HG02870 (cell line): ENCODE measurements around the gene CD300LG.
"Not testable (repeated sequence)": the region's sequence is repeated elsewhere in the genome, so short reads cannot be mapped to it uniquely, and the experiment has no call there.

Experiments used
- ATAC-seq: cut with Tn5 transposase; IDR thresholded peaks from one replicate; pipeline ENCODE4 v1.9.1; 2021; ENCODE audit warnings: mild to moderate bottlenecking, moderate library complexity; ENCODE audit not compliant: unreplicated experiment

CD300LG gene

GRCh38 chr17:43823350-43824084 is 23.5 kb upstream of the CD300LG start:
- ATAC-seq = no peak

DNA sequence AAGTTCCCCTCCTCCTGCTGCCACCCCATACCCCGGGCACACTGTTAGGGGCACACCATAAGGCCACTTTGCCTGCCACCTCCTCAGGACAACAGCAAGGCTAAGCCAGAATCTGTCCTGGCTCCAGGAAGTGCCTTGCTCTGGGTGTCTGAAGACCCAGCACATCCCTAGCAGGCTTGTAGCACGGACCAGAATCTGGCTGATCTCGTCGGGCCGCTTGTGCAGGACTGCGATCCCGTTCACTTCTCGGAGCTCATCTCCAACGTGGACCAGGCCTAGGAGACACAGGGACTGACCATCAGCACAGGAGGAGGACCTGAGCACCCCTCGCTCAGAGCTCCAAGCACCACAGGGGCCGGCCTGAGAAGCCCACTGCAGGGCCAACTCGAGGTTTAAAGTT is 21.4 kb upstream of the CD300LG start:
- ATAC-seq = no peak

- no peak for ATAC-seq
Measured at GRCh38 chr17:43826206-43826605, 20.8 kb upstream of the CD300LG start.

GRCh38 chr17:43827596-43827995 is 19.4 kb upstream of the CD300LG start:
- no peak for ATAC-seq

GRCh38 chr17:43829738-43830137 is 17.2 kb upstream of the CD300LG start:
- ATAC-seq = no peak

DNA sequence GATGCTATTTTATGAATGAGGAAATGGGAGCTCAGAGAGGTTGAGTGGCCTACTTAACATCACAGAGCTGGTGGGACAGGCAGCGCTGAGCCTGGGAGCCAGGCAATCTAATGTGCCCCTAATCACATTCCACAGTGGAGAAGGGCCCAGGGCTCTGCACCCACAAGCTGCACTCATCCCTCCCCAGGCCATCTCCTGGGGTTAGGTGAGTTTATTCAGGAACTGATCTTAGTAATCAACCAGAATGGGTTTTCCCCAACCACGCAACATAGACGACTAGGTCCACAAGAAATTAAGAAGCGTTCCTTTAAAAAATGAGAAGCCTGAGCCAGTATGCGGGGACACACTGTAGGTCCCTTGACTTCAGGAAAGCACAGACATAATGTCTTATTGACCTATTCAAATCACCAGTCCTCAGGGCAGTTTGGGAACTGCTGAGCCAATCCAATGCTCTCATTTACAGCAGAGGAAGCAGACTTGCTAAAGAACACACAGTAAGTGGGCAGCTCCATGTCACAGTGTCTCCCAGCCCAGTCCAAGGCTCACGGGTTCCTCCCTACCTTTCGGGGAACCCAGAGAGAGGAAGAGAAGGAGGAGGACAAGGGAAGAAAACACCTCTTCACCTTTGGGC is 16.4 kb upstream of the CD300LG start:
- ATAC-seq = no peak

- ATAC-seq = no peak
Measured at GRCh38 chr17:43831633-43832032, 15.3 kb upstream of the CD300LG start.

DNA sequence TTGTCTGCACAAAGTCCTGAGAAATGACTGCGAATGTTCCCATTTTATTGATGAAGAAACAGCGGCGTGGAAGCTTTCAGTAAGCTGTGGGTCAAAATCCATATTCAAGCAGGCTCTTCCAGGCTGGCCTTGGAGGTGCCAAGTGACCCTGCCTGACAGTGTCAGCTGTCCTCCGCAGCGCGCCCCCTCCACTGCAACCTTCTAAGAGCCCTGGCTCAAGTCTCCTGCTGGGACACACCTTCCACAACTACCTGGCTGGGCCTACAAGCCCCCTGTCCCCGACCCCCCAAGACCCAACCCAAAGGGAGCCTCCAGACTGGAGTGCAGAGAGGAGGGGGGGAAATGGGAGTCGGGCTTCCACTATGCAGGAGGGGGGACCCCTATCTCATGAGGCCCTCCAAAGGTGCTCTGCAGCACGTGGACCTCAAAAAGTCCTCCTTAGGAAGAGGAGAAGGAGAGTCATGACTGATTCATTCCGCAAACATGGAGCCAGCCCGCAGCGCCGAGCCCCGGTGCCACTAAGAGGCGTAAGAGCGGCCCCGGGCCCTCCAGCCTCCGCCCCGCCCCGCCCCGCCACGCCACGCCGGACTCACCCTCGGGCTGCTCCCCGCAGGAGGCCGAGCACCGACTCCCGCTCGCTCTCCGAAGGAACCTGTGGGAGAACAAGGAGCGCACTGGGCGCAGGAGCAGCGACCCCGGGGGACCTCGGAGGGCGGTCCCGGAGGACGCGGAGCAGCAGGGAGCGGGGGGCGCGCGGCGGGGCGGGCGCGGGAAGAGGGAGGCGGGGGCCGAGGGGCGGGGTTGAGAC is 14.6 kb upstream of the CD300LG start:
- ATAC-seq = no peak

GRCh38 chr17:43832976-43833829 is 13.8 kb upstream of the CD300LG start, which contains the start of gene MPP3:
Gene MPP3 (minus strand): TSS chr17:43833146. CDS start chr17:43831906, 1,240 bp downstream.
- no peak for ATAC-seq

DNA sequence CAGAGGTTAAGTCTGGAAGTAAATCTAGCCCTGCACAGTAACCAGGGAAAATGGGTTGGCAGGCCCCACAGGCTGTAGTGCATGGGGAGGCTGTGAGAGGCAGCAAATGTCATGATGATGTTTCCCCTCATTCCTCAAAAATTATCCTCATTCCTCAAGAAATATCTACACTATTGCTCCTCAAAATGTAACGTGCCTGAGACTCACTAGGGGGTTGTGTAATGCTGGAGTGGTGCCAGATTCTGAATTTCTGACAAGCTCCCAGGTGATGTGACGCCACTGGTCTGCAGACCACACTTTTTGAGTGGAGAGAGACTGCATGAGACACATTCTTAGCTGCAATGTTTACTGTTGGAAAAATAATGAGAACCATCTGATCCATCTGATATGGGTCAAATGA is 12.9 kb upstream of the CD300LG start:
- ATAC-seq = no peak

- ATAC-seq = no peak
Measured at GRCh38 chr17:43839670-43840108, 7.3 kb upstream of the CD300LG start.

- ATAC-seq = no peak
Measured at GRCh38 chr17:43840814-43841213, 6.2 kb upstream of the CD300LG start.

DNA sequence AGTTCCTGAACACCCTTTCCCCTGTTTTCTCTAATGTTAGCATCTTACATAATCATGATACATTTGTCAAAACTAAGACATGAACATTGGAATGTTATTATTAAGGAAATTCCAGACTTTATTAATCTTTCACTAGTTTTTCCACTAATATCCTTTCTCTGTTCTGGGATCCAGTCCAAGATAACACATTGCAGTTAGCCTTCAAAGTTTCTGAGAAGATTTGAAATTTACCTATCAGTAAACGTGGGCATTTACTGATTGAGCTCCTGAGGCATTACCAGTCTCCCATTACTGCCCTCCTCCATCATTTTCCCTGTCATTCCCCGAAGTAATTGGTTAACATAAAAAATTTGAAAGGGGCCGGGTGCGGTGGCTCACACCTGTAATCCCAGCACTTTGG is 5.7 kb upstream of the CD300LG start:
- no peak for ATAC-seq

DNA sequence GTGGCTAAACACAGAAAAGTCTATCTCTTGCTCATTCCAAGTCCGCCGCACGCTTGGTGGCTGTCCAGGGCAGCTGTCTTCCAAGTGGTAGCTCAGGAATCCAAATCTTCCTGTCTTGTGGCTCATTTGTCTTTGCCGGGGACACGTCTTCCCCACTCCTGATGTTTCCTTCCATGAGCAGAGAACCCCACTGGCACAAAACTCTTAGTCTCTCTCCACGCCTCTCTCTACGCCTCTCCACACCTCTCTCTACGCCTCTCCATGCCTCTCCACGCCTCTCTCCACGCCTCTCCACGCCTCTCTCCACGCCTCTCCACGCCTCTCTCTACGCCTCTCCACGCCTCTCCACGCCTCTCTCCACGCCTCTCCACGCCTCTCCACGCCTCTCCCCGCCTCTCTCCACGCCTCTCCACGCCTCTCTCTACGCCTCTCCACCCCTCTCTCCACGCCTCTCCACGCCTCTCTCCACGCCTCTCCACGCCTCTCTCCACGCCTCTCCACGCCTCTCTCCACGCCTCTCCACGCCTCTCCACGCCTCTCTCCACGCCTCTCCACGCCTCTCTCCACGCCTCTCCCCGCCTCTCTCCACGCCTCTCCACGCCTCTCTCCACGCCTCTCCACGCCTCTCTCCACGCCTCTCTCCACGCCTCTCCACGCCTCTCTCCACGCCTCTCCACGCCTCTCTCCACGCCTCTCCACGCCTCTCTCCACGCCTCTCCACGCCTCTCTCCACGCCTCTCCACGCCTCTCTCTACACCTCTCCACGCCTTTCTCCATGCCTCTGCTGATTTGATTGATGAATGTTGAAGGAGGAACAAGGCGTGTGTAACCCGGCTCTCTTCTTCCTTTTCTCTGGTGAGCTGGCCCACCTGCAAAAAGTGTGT is 4.6 kb upstream of the CD300LG start:
- not testable (repeated sequence) for ATAC-seq

DNA sequence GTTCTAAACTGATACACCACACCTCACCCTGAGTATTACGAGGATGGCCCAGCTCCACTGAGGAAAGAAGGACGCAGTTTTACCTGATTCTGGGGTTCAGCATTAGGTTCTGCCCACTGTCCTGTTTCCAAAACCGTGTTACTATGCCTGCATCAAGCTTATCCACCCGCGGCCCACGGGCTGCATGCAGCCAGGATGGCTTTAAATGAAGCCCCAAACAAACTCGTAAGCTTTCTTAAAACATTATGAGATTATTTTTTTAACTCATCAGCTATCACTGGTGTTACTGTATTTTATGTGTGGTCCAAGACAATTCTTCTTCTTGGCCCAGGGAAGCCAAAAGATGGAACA is 4.0 kb upstream of the CD300LG start:
- ATAC-seq = no peak

GRCh38 chr17:43844241-43844640 is 2.7 kb upstream of the CD300LG start:
- no peak for ATAC-seq

DNA sequence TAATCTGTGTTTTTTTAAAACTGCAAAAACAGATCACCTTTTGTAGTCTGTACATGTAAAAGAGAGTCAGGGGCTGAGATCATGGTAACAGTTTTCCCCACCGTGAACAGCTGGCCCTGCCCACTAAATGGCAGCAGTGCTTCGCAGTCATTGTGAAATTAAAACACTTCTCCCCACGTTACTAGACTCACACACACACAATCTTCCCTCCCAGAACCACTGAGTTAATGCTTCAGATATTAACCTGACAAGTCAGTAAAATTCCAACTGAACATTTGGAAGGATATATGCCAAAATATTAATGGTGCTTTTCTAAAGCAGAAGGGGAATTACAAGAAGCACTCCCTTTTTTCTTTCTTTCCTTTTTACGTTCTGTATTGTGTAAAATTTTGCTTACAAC is 1.2 kb upstream of the CD300LG start:
- no peak for ATAC-seq

- no peak for ATAC-seq
Measured at GRCh38 chr17:43846221-43846712, 709 bp upstream of the CD300LG start.

GRCh38 chr17:43848601-43849000 is 1.6 kb downstream of the CD300LG start:
- ATAC-seq = no peak

DNA sequence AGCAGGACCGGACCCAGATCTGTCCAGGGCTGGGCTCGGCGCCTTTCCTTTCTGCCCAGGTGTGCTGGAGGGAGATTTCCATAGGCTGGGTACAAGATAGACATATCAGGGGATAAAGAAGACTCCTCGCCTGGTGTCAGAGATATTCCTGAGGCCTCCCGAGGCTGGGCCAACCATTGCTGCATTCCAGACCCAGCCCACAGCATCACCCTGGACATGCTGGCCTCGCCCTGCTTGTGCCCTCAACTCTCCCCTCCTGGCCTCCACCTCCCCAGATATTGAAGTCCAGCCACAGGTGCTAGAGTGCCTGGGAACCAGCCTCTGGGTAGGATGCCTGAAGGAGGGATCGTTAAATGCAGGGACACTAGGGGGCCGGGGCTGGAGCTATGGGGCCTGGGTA is 2.1 kb downstream of the CD300LG start:
- ATAC-seq = no peak
